GM12892 (cell line): ENCODE data around the gene BRICD5.

Experiments used
- POLR2A ChIP-seq: IDR thresholded peaks from 2 replicates; pipeline ENCODE4 v1.6.1; 2011; ENCODE audit warnings: low read depth, low read length, control low read depth
- POLR2AphosphoS5 ChIP-seq: IDR thresholded peaks from 2 replicates; pipeline ENCODE4 v1.6.1; 2011; ENCODE audit warnings: low read depth, low read length, control low read depth
- TAF1 ChIP-seq: IDR thresholded peaks from 2 replicates; pipeline ENCODE4 v1.6.1; 2011; ENCODE audit warnings: low read depth, mild to moderate bottlenecking, control low read depth, low read length, borderline replicate concordance

DNA sequence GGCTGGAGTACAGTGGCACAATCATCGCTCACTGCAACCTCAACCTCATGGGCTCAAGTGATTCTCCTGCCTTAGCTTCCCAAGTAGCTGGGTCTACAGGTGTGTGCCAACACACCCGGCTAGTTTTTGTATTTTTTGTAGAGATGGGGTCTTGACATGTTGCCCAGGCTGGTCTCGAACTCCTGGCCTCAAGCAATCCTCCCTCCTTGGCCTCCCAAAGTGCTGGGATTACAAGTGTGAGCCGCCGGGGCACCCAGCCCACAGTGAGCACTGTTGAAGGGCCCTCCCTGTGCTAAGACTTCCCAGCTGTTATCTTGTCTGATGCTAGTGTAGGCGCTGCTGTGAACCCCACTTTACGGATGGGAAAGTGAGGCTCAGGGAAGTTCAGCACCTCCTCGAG lies 22.3 kb downstream of the BRICD5 start:
- TF ChIP-seq TAF1 (no peak), POLR2A (no peak), POLR2AphosphoS5 (no peak)
